HFFc6 (cell line): ENCODE results near the gene SDC3. TPM values are rescaled to one million over a fixed set of nuclear protein-coding genes. Genes with fewer than 3 reads are reported as not detected.

ENCODE experiments used
- DNase-seq: peaks from one replicate; pipeline ENCODE4 v3.0.0-alpha.2; 2018
- H3K27ac Mint-ChIP-seq: 2 replicates; pipeline ENCODE4 v1.8.0; 2020; ENCODE audit warnings: mild to moderate bottlenecking, mixed read lengths
- H3K27me3 Mint-ChIP-seq: 2 replicates; pipeline ENCODE4 v1.8.0; 2021; ENCODE audit warnings: mild to moderate bottlenecking, moderate library complexity, mixed read lengths; ENCODE audit not compliant: insufficient read depth
- H3K36me3 Mint-ChIP-seq: 2 replicates; pipeline ENCODE4 v1.8.0; 2021; ENCODE audit warnings: low read depth, mixed read lengths
- H3K4me1 Mint-ChIP-seq: 2 replicates; pipeline ENCODE4 v1.8.0; 2020; ENCODE audit warnings: low read depth, mixed read lengths
- H3K4me3 Mint-ChIP-seq: 2 replicates; pipeline ENCODE4 v1.8.0; 2020; ENCODE audit warnings: mild to moderate bottlenecking, moderate library complexity, mixed read lengths
- H3K9me3 Mint-ChIP-seq: 2 replicates; pipeline ENCODE4 v1.8.0; 2020; ENCODE audit warnings: mild to moderate bottlenecking, mixed read lengths
- total RNA-seq, 6 experiments: library from RNA; stranded (reverse); fragmentation: NEBNext Ultra II Directional; extraction: Animal tissue kit (Norgen Biotek cat#: 25700); gene quantifications; 2 replicates in 1 of 6; 3 replicates in 5 of 6; pipeline ENCODE4 v1.2.3, GENCODE V29; 2021
- TF ChIP-seq, protein P1 (sequence below): fragments of 200-600 bp; sonication (generic); IDR thresholded peaks from 2 replicates; pipeline ENCODE4 v1.5.0; 2021; ENCODE audit warnings: antibody characterized with exemption, mild to moderate bottlenecking

The SDC3 gene
- total RNA-seq, 6 experiments from 2014 or later = 50.9 to 60.5 (median 56.7) TPM

DNA sequence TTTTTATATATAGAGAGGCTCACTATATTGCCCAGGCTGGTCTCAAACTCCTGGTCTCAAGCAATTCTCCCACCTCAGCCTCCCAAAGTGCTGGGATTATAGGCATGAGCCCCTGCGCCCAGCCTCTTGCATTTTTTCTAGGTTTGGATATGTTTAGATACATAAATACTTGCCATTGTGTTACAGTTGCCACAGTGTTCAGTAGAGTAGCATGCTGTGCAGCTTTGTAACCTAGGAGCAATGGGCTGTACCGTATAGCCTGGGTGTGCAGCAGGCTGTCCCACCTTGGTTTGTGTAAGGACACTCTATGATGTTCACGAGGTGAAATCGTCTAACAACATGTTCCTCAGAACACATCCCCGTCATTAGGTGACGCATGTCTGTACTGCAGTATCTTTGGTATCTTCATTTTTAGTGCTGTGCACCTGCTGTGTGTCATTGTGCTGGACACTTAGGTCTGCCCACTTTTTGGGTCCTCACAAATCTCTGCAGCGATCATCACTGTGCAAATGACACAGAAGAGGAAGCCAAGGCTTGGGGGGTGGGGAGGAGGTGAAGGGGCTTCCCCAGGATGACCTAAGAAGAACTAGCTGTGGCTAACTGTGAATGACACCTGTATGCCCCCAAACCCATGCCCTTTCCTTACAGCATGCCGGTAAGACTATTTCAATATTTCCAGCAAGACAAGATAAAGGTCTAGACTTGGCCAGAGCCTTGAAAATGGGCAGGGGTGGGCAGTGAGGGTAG is 44.5 kb downstream of the SDC3 start:
- no peak overlapping the region for H3K27ac Mint-ChIP-seq
- no peaks in the 10 kb centered on the region for H3K36me3 Mint-ChIP-seq
- H3K27me3 Mint-ChIP-seq = peaks cover 8% of the 10 kb centered on the region
- TF ChIP-seq, protein P1, sequence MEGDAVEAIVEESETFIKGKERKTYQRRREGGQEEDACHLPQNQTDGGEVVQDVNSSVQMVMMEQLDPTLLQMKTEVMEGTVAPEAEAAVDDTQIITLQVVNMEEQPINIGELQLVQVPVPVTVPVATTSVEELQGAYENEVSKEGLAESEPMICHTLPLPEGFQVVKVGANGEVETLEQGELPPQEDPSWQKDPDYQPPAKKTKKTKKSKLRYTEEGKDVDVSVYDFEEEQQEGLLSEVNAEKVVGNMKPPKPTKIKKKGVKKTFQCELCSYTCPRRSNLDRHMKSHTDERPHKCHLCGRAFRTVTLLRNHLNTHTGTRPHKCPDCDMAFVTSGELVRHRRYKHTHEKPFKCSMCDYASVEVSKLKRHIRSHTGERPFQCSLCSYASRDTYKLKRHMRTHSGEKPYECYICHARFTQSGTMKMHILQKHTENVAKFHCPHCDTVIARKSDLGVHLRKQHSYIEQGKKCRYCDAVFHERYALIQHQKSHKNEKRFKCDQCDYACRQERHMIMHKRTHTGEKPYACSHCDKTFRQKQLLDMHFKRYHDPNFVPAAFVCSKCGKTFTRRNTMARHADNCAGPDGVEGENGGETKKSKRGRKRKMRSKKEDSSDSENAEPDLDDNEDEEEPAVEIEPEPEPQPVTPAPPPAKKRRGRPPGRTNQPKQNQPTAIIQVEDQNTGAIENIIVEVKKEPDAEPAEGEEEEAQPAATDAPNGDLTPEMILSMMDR = no peak
- no peaks in the 10 kb centered on the region for H3K9me3 Mint-ChIP-seq
- DNase-seq = no peak
- peaks cover 10% of the 10 kb centered on the region for H3K4me1 Mint-ChIP-seq
- no peak overlapping the region for H3K4me3 Mint-ChIP-seq

DNA sequence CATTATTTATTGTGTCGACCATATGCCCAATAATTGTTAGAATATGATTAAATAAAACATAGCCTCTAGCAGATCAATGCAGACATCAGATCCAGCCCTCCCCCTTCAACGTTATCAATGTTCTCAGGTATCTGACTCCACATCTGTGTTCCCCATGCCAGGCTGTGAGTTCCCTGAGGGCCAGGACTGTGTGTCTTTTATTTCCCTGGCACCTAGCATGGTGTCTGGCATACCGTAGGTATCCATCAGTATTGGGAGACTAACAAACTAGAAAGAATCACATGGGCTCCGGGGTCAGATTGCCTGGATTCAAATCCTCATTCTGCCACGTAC is 48.3 kb downstream of the SDC3 start:
- Mint-ChIP-seq H3K4me3 (no peak overlapping the region), H3K36me3 (no peaks in the 10 kb centered on the region), H3K4me1 (peaks cover 35% of the 10 kb centered on the region), H3K27me3 (peaks cover 5% of the 10 kb centered on the region; the same call in 1 of the 2 replicates), H3K9me3 (no peaks in the 10 kb centered on the region), H3K27ac (no peak overlapping the region)
- TF ChIP-seq, protein P1 = no peak
- DNase-seq = no peak

DNA sequence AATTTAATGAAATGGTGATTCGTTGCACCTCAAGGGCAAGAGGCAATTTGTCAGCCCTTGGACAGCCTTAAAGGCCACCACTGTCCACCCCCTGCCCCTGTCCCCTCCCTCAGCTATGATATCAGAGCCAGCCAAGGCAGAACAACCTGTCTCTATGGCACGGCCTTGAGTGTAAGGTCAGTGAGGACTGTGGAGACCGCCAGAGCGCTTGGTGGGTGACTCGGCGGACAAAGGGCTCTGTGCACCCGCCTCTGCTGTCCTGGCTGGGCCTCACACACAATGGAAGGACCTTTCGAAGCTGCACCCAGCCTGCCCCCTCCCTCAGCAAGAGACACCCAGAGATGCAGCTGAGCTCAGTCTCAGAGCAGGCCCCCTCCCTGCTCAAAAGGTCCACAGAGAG is 50.6 kb downstream of the SDC3 start:
- Mint-ChIP-seq H3K4me1 (peaks cover 35% of the 10 kb centered on the region), H3K27ac (peak overlapping the region; percentile 57; the same call in 1 of the 2 replicates), H3K27me3 (peaks cover 2% of the 10 kb centered on the region), H3K9me3 (no peaks in the 10 kb centered on the region), H3K36me3 (no peaks in the 10 kb centered on the region), H3K4me3 (no peak overlapping the region; the same call in 1 of the 2 replicates)
- no peak for DNase-seq
- TF ChIP-seq, protein P1 = no peak

DNA sequence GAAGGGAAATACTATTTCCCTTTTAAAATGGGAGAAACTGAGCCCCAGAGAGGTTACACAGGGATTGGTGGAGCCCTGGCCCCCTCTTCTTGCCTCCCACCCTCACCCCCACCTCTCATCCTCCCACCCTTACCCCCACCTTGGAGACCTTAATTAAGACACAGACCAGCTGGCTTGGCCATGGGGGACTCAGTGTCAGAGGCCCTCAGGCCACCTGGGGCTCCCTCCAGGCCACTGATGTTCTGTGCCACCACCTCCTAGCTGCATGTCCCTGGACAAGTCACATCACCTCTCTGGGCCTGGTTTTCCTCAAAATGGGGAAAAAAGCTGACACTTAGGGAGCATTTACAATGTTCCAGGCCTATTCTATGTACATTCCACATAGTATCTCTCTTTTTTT is 51.5 kb downstream of the SDC3 start:
- TF ChIP-seq, protein P1 = no peak
- peaks cover 2% of the 10 kb centered on the region for H3K27me3 Mint-ChIP-seq
- no peak for DNase-seq
- H3K4me1 Mint-ChIP-seq = peaks cover 35% of the 10 kb centered on the region
- H3K4me3 Mint-ChIP-seq = no peak overlapping the region
- no peaks in the 10 kb centered on the region for H3K36me3 Mint-ChIP-seq
- H3K27ac Mint-ChIP-seq = no peak overlapping the region
- H3K9me3 Mint-ChIP-seq = no peaks in the 10 kb centered on the region

DNA sequence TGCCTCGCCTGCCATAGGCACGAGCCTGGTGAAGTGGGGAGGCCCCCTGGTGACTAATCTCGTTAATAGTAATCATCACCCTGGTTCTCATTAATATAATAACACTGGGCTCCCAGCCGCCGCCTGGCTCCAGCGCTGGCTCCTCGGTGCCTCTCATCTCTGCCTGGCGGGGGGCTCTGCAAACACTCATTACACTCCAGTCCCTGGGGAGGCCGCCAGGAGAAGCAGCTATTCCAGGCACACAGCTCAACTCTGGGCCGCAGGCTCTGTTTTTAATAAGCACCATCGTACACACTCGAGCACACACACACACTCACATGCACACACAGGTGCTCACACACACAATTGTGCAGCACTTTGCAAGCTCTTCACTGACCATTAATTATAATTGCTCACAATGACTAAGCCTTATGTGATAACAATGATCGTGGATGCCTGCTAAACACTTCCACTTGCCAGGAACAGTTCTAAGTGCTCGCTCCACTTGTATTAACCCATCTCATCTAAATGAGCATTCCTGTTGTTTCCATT is 52.2 kb downstream of the SDC3 start:
- Mint-ChIP-seq H3K27ac (no peak overlapping the region), H3K9me3 (no peaks in the 10 kb centered on the region), H3K4me1 (peaks cover 35% of the 10 kb centered on the region), H3K4me3 (no peak overlapping the region), H3K36me3 (no peaks in the 10 kb centered on the region), H3K27me3 (peaks cover 2% of the 10 kb centered on the region)
- TF ChIP-seq, protein P1 = 0 out of 2 replicates have a peak, but pooled peaks have one; percentile 6
- no peak for DNase-seq
